NCI-H774 (cell line): Measurements from ENCODE around the gene JUP.

ENCODE experiments used
- DNase-seq: peaks from one replicate; lab custom pipeline; 2025; lab: John Stamatoyannopoulos, UW

The JUP gene

DNA sequence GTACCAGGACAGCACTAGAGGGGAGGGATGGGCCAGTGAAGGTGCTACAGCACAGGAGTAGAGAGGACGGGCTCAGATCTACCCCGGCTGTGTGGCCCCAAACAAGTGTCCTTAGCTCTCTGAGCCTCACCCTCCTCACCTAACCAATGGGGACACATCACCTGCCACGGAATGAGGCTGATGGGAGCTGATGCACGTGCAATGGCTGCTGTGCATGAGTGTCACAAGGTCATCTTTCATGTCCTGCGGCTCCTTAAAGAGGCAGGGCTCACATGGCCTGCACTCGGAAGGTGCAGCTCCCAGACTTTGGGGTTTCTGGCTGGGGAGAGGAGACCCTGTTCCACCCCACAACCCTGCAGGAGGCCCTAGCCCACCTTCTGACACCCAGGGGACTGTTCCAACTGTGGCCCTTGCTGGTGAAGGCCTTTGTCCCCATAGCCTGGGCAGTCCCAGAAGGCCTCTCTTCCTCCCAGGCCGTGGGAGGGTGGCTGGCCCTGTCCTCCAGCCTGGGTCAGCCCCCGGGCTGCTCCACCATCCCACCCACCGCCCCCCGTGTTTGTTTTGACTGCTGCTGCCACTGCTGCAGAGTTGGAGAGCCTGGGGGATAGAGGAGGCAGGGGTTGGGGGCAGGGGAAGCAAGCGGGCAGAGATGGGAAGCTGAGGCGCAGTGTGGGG is 62.6 kb downstream of the JUP start:
- no peak for DNase-seq

DNA sequence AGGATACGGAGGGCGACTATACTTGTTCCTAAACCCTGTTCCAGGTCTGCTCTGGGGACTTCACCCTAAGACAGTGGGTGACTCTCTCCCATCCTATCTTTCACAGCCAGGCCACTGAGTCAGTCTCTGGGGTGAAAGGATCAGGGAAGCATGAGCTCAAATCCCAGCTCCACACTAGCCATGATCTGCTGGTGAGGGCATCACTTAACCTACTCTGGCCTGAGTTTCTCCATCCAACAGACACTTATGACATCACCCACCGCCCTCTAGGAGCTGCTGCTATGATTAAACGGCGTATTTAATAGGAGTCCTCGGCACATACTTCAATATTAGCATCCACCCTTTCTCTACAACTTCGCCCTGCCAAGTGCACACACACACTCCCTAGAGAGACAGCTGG is 64.3 kb downstream of the JUP start:
- DNase-seq: no peak

DNA sequence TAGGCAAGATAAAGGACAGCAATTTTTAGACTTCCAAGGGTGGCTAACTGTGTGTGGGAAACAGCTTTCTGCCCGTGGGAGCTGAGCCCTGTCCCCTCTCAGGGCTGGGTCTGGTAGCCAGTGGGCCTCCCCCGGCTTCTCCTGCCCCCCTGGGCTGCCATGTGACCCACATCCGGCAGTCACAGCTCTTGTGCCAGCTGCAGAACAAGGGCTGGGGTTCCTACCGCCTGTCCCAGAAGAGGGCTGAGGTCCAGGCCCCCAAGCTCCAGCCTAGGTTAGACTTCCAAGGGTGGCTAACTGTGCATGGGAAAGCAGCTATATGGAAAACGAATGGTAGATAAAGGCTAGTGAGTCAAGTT is 68.2 kb downstream of the JUP start:
- DNase-seq: no peak

DNA sequence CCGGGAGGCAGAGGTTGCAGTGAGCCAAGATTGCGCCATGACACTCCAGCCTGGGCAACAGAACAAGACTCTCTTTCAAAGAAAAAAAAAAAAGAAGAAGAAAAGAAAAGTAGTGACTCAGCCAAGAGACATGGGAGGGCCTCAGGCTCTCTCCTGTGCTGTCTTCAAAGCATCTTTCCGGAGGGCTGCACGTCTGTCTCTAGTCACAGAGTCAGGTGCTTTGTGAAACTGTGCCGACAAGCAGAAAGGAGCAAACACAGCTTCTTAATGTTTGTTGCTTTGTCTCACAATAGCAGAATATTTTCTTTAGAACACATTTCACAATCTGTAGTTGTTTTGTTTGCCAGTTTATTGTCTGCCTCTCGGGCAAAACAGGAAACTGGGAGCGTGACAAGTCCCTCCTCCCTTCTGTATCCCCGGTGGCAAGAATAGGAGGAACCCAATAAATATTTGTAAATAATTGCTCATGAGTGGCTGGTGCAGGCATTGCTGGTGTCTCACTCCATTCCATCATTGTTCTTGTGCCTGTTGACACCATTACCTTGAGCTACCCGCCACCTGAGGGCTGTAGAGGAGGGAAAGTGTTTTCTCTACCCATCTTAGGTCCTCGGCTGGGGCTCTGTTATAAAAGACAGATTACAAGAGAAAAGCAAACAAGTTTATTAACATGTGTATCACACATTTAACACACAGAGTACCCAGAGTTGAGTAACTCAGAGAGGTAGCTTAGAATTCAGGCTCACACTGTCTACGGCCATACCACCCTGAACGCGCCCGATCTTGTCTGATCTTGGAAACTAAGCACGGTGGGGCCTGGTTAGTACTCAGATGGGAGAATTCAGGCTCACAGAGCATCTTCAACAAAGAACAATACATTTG is 68.9 kb downstream of the JUP start:
- DNase-seq: peak; percentile 35

DNA sequence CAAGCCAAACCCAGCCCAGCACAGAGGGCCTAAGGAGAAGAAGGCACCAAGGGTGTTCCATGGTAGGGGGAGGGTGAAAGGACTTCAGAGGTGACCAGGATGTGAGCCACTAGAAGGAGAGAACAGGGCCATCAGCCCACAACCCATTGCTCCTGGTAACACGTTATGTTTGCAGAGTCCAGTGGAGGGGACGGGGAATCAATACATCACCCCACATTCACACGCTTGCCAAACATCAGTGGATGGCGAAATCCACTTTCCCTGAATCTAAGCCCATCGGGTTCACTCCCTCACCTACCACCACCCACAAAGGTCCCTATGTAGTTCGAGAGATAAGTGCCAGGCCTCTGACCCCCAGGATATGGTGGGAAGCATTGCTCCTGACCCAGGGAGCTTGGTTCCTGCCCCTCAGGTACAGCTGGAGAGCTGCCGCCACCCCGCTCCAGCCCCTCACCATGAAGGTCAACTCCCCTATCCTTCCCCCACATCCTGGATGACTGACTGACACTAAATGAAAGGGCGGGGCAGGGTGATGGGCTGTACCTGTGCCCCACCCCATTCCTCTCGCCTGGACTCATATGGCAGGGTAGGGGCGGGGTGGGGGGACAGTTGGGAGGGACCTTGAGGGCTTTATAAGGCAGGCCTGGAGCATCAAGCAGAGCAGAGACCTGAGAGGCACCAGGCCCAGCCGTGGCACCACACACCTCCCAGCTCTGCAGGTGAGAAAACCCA is 74.7 kb downstream of the JUP start, which contains the start of gene GAST:
Gene GAST (plus strand): TSS at position 663 of the 732 bp plus-strand sequence. CDS start 3,106 bp downstream, outside the sequence.
- no peak for DNase-seq

DNA sequence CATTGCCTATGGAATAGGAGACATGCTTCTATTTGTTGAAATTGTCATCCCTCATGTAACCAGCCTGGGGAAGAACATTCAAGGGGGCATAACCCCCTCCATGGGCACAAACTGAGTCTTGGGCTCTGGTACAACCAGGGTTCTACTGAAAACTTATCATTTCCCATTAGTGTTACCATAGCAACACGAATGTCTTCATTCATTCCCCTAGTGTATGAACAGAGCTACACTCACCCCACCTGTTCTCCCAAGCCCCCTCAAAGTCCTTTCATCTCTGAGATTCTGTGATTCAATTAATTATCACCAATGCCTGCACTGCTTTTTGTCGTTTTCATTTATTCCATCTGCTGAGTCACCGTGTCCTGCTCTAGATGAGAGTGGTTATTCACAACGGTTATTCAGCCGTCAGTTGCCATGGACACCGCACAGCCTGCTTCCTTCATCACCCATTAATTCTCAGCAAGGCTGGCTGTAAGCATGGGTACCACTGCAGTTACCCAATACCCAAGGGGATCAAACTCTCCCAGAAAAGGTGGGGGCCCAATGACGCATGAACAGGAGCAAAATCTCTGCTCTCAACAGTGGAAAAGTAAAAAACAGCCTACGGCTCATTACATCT is 75.9 kb downstream of the JUP start:
- peak; percentile 90 for DNase-seq

DNA sequence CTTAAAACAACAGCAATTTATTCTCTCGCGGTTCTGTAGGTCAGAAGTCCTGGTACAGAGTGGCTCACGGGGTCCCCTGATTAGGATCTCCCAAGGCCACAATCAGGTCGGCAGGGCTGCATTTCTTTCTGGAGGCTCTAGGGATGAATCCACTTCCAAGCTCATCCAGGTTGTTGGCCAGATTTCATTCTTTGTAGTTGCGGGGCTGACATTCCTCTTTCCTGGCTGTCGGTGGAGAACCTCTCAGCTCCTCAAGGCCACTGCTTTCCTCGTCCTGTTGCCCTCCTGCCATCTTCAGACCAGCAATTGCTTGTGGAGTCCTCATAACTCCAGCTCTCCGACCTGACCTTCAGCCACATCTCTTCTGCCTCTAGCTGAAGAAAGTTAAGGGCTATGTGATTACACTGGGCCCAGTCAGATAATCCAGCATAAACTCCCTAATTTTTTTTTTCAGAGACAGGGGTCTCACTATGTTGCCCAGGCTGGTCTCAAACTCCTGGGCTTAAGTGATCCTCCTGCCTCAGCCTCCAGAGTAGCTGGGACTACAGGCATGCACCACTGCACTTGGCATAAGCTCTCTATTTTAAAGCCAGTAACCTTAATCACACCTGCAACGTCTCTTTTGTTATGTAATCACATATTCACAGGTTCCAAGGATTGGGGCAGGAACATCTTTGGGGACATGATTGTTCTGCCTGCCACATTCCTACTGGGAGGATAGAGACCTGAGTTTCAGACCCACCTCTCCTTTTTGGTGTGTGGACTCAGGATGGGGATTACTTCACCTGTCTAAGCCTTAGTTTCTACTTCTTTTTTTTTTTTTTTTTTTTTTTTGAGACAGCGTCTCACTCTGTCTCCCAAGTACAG is 78.5 kb downstream of the JUP start:
- DNase-seq: no peak

DNA sequence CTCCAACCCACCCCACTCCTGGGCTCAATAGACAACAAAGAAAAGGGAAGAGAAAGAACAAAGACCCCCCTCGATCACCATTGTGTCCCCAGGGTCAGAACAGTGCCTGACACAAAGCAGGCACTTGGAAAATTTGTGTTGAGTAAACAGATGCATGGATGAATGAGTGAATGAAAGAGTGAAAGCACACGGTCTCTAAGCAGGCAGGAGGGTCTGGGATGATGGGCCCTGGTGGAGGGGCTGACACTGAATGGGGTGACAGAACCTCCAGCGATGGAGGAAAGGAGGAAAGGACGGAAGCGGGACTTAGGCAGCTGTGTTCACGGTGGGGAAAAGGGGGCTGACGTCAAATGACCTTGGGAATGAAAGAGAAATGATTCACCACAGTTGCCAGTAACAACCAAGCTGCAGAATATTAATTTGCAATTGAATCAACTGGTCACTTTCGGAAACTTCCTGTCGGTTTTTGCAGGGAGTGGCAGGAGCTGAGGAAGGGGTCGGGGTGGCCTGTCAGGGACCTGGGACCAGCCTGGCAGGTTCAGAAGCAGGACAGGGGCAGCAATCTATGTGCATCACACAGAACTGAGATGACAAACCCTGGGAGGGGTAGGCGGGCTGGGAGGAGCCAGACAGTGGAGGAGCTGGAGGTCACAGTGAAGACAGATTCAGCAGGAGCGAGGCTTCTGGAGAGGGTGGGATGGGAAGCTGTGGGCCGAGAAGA is 81.1 kb downstream of the JUP start:
- DNase-seq: no peak
